C4-2B (cell line): ENCODE results near the gene JARID2.

Experiments
- CTCF ChIP-seq: fragments of 450-650 bp; conservative IDR thresholded peaks from 2 replicates; pipeline ENCODE4 v1.5.1; 2017; ENCODE audit warnings: mild to moderate bottlenecking
- ZFX ChIP-seq: fragments of 450-650 bp; IDR thresholded peaks from 2 replicates; pipeline ENCODE4 v1.6.1; 2017

- TF ChIP-seq CTCF (no peak), ZFX (no peak)
Measured at GRCh38 chr6:15440040-15440439, 194.2 kb downstream of the JARID2 start.
